SH-SY5Y (cell line): ENCODE data around the gene PSORS1C1.

Source experiments
- GATA2 ChIP-seq: IDR thresholded peaks from 2 replicates; pipeline ENCODE4 v1.6.1; 2011; ENCODE audit warnings: mild to moderate bottlenecking, low read depth, low read length
- GATA3 ChIP-seq: IDR thresholded peaks from 2 replicates; pipeline ENCODE4 v1.6.1; 2011; ENCODE audit warnings: low read depth, mild to moderate bottlenecking, low read length, moderate library complexity

- TF ChIP-seq GATA2 (no peak), GATA3 (no peak)
These were observed 71.6 kb downstream of the PSORS1C1 start for GRCh38 chr6:31186052-31186734.
